ENCODE data around the gene SCARB1.

The SCARB1 gene

GRCh38 chr12:124769881-124770512 lies 93.7 kb downstream of the SCARB1 start:
- Histone ChIP-seq H3K4me1 (ENCODE audit: low read length) (no peaks in the 10 kb centered on the region), H3K4me3 (ENCODE audit: low read length) (no peak overlapping the region), H3F3A (ENCODE audit: insufficient read depth, low read length) (peaks cover 15% of the 10 kb centered on the region), H3K9ac (ENCODE audit: low read length) (no peak overlapping the region), H3K9me3 (replicated peaks; ENCODE audit: insufficient read depth, low read length) (no peaks in the 10 kb centered on the region), H3K36me3 (replicated peaks; ENCODE audit: insufficient read depth, low read length) (no peaks in the 10 kb centered on the region), H3K27me3 (replicated peaks; ENCODE audit: insufficient read depth, low read length) (no peaks in the 10 kb centered on the region), H3K27ac (ENCODE audit: low read length) (no peak overlapping the region), H4K20me1 (ENCODE audit: insufficient read depth, low read length) (no peaks in the 10 kb centered on the region), H3K79me2 (ENCODE audit: low read length) (no peaks in the 10 kb centered on the region), H3K9me2 (replicated peaks; ENCODE audit: insufficient read depth, low read length) (no peaks in the 10 kb centered on the region), H2AFZ (ENCODE audit: low read length) (no peak overlapping the region), H3K4me2 (ENCODE audit: low read depth, low read length) (no peak overlapping the region)
- TF ChIP-seq EZH2 (optimal IDR thresholded peaks at IDR 0.05; ENCODE audit: low read depth, low read length) = no peak
- TF ChIP-seq EZH2phosphoT487 (IDR thresholded peaks at IDR 0.05; ENCODE audit: low read length) = no peak
- no peak for TF ChIP-seq CTCF (IDR thresholded peaks at IDR 0.05; ENCODE audit: low read length)
- DNase-seq = no peak

- Histone ChIP-seq H3K9me2 (replicated peaks; ENCODE audit: insufficient read depth, low read length) (no peaks in the 10 kb centered on the region), H3K36me3 (replicated peaks; ENCODE audit: insufficient read depth, low read length) (no peaks in the 10 kb centered on the region), H3K79me2 (ENCODE audit: low read length) (no peaks in the 10 kb centered on the region), H3K9me3 (replicated peaks; ENCODE audit: insufficient read depth, low read length) (no peaks in the 10 kb centered on the region), H3F3A (ENCODE audit: insufficient read depth, low read length) (peaks cover 6% of the 10 kb centered on the region), H3K4me2 (ENCODE audit: low read depth, low read length) (no peak overlapping the region), H3K27ac (ENCODE audit: low read length) (no peak overlapping the region), H4K20me1 (ENCODE audit: insufficient read depth, low read length) (no peaks in the 10 kb centered on the region), H3K4me3 (ENCODE audit: low read length) (no peak overlapping the region), H3K4me1 (ENCODE audit: low read length) (no peaks in the 10 kb centered on the region), H2AFZ (ENCODE audit: low read length) (no peak overlapping the region), H3K27me3 (replicated peaks; ENCODE audit: insufficient read depth, low read length) (no peaks in the 10 kb centered on the region), H3K9ac (ENCODE audit: low read length) (no peak overlapping the region)
- TF ChIP-seq EZH2phosphoT487 (IDR thresholded peaks at IDR 0.05; ENCODE audit: low read length) (no peak), CTCF (IDR thresholded peaks at IDR 0.05; ENCODE audit: low read length) (no peak), EZH2 (optimal IDR thresholded peaks at IDR 0.05; ENCODE audit: low read depth, low read length) (no peak)
- no peak for DNase-seq
These were observed 94.5 kb downstream of the SCARB1 start for GRCh38 chr12:124769163-124769530.

- Histone ChIP-seq H3K79me2 (ENCODE audit: low read length) (no peaks in the 10 kb centered on the region), H3K36me3 (replicated peaks; ENCODE audit: insufficient read depth, low read length) (no peaks in the 10 kb centered on the region), H3K9me3 (replicated peaks; ENCODE audit: insufficient read depth, low read length) (no peaks in the 10 kb centered on the region), H3K4me3 (ENCODE audit: low read length) (no peak overlapping the region), H3K27me3 (replicated peaks; ENCODE audit: insufficient read depth, low read length) (no peaks in the 10 kb centered on the region), H3F3A (ENCODE audit: insufficient read depth, low read length) (0 out of 2 replicates have a peak, but pooled peaks cover 2% of the 10 kb centered on the region), H3K9me2 (replicated peaks; ENCODE audit: insufficient read depth, low read length) (no peaks in the 10 kb centered on the region), H3K27ac (ENCODE audit: low read length) (no peak overlapping the region), H3K4me2 (ENCODE audit: low read depth, low read length) (no peak overlapping the region), H2AFZ (ENCODE audit: low read length) (no peak overlapping the region), H4K20me1 (ENCODE audit: insufficient read depth, low read length) (no peaks in the 10 kb centered on the region), H3K9ac (ENCODE audit: low read length) (no peak overlapping the region), H3K4me1 (ENCODE audit: low read length) (no peaks in the 10 kb centered on the region)
- no peak for DNase-seq
- no peak for TF ChIP-seq CTCF (IDR thresholded peaks at IDR 0.05; ENCODE audit: low read length)
These were observed 95.1 kb downstream of the SCARB1 start for GRCh38 chr12:124768452-124769162.
